NCI-H69 (cell line): Measurements from ENCODE around the gene THRB.

Source experiments
- DNase-seq: peaks from one replicate; lab custom pipeline; 2025; lab: John Stamatoyannopoulos, UW

THRB gene

GRCh38 chr3:24375947-24376384 is 118.7 kb downstream of the THRB start:
- peak; percentile 48 for DNase-seq

GRCh38 chr3:24374801-24375200 is 119.8 kb downstream of the THRB start:
- no peak for DNase-seq

GRCh38 chr3:24373198-24373959 is 121.3 kb downstream of the THRB start:
- peak; percentile 74 for DNase-seq

- DNase-seq: no peak
These were observed 122.0 kb downstream of the THRB start for GRCh38 chr3:24372559-24373197.

GRCh38 chr3:24370352-24371090 is 124.1 kb downstream of the THRB start:
- peak; percentile 13 for DNase-seq

GRCh38 chr3:24368605-24369004 is 126.0 kb downstream of the THRB start:
- no peak for DNase-seq

GRCh38 chr3:24367664-24368264 is 126.9 kb downstream of the THRB start:
- DNase-seq: no peak

GRCh38 chr3:24367216-24367615 is 127.4 kb downstream of the THRB start:
- DNase-seq: no peak

GRCh38 chr3:24365168-24365567 is 129.5 kb downstream of the THRB start:
- DNase-seq: peak; percentile 88

- peak; percentile 68 for DNase-seq
These were observed 130.3 kb downstream of the THRB start for GRCh38 chr3:24364359-24364758.

- peak; percentile 84 for DNase-seq
These were observed 131.4 kb downstream of the THRB start for GRCh38 chr3:24363242-24363641.

GRCh38 chr3:24361623-24362022 is 133.0 kb downstream of the THRB start:
- DNase-seq: no peak

GRCh38 chr3:24360957-24361356 is 133.7 kb downstream of the THRB start:
- DNase-seq: no peak

GRCh38 chr3:24359645-24360462 is 134.8 kb downstream of the THRB start:
- no peak for DNase-seq

GRCh38 chr3:24359102-24359501 is 135.5 kb downstream of the THRB start:
- DNase-seq: no peak

- no peak for DNase-seq
These were observed 137.0 kb downstream of the THRB start for GRCh38 chr3:24357635-24358034.

- no peak for DNase-seq
These were observed 138.8 kb downstream of the THRB start for GRCh38 chr3:24355806-24356205.

GRCh38 chr3:24354230-24354629 is 140.4 kb downstream of the THRB start:
- DNase-seq: no peak

- DNase-seq: peak; percentile 62
These were observed 141.6 kb downstream of the THRB start for GRCh38 chr3:24352893-24353553.

GRCh38 chr3:24351779-24352469 is 142.7 kb downstream of the THRB start:
- peak; percentile 6 for DNase-seq
